GM12864 (cell line): ENCODE measurements around the gene SCO2.

Source experiments
- DNase-seq: peaks from one replicate; pipeline ENCODE4 v3.0.0-alpha.2; 2011; ENCODE audit warnings: low read depth
- H3K4me3 ChIP-seq: 2 replicates; pipeline ENCODE4 v1.5.1; 2011; ENCODE audit warnings: mild to moderate bottlenecking, low read depth, low read length, control low read depth
- TF ChIP-seq, protein P1 (sequence below): IDR thresholded peaks from 2 replicates; pipeline ENCODE4 v1.5.1; 2011; ENCODE audit warnings: low read depth, mild to moderate bottlenecking, moderate library complexity, low read length, control low read depth, inconsistent platforms; ENCODE audit errors: missing control alignments

Gene SCO2

DNA sequence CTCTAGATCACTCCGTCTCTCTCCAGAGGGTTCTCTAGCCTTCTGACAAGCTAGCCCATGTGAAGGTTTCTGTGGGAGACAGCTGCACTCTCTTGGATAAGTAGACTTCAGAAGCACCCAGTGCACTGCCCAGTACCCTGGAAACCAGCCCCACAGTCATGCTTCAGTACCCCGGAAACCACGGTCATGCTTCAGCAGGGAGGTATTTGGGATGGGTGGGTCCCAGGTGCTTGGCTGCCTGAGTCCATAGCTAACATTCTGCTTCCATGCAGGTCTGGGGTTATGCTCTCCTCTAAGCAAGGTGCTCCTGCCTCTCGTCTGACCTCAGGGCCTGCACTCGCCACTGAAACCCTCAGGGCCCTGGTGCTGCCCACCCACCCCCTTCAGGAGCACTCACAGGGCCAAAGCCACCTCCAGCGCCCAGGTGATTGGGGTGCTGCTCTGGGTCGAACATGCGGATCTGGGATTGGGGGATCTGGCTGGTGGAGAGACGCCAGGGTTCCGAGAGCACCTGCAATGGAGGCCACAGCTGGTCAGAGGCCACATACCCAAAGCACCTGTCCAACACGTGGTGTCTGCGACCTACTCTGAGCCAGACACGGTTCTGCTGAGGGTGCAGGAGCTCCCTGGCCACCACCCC, 44.6 kb upstream of the SCO2 start:
- TF ChIP-seq, protein P1, sequence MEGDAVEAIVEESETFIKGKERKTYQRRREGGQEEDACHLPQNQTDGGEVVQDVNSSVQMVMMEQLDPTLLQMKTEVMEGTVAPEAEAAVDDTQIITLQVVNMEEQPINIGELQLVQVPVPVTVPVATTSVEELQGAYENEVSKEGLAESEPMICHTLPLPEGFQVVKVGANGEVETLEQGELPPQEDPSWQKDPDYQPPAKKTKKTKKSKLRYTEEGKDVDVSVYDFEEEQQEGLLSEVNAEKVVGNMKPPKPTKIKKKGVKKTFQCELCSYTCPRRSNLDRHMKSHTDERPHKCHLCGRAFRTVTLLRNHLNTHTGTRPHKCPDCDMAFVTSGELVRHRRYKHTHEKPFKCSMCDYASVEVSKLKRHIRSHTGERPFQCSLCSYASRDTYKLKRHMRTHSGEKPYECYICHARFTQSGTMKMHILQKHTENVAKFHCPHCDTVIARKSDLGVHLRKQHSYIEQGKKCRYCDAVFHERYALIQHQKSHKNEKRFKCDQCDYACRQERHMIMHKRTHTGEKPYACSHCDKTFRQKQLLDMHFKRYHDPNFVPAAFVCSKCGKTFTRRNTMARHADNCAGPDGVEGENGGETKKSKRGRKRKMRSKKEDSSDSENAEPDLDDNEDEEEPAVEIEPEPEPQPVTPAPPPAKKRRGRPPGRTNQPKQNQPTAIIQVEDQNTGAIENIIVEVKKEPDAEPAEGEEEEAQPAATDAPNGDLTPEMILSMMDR = no peak
- H3K4me3 ChIP-seq = no peak overlapping the region
- no peak for DNase-seq

GRCh38 chr22:50569041-50569459, 43.7 kb upstream of the SCO2 start:
- DNase-seq = no peak
- no peak overlapping the region for H3K4me3 ChIP-seq
- TF ChIP-seq, protein P1 = no peak

DNA sequence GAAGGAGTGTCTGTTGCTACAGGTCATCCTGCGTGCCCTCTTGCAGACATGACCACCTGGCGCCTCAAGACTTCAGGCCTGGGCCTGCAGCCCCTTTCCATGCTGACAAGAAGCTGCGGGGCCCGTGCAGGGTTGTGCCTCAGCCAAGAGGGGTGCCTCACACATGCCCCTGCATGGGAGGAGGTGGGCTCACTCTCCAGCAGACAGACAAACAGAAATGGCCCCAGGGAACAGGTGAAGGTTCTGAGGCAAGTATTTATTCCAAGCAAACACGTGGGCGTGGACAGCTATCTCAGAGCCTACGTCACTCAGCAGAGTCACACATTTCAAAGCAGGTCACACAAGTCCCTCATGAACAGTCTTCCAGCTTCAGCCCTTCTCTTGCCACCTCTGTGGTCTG, 43.2 kb upstream of the SCO2 start:
- no peak overlapping the region for H3K4me3 ChIP-seq
- TF ChIP-seq, protein P1 = no peak
- no peak for DNase-seq

- no peak for DNase-seq
- no peak overlapping the region for H3K4me3 ChIP-seq
- TF ChIP-seq, protein P1 = no peak
Measured at GRCh38 chr22:50567721-50568252, 42.4 kb upstream of the SCO2 start.

DNA sequence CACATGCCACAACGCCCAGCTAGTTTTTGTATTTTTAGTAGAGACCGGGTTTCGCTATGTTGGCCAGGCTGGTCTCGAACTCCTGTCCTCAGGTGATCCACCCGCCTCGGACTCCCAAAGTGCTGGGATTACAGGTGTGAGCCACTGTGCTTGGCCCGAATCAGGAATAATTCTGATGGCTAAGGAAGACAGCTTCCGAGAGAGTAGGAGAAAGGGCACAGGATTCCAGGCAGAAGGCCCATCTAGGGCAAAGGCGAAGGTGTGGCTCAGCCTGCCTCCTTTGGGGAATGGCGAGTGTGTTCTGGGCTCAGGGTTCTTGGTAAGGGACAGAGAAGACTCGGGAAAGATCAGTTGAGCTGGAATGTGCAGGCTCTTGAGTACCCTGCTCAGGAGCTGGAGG, 38.9 kb upstream of the SCO2 start:
- no peak for DNase-seq
- H3K4me3 ChIP-seq = no peak overlapping the region
- TF ChIP-seq, protein P1 = no peak

GRCh38 chr22:50563413-50564160, 38.2 kb upstream of the SCO2 start:
- TF ChIP-seq, protein P1 = no peak
- DNase-seq = no peak
- H3K4me3 ChIP-seq = peak overlapping the region; percentile 57
